ENCODE results near the gene REXO1. TPM values are rescaled to one million over a fixed set of nuclear protein-coding genes. Genes with fewer than 3 reads are reported as not detected.

REXO1 gene
- total and polyA plus RNA-seq, 2 donors (not counting 1 experiment from before 2014, with no cell fraction given), result 6.1 to 6.8 TPM

DNA sequence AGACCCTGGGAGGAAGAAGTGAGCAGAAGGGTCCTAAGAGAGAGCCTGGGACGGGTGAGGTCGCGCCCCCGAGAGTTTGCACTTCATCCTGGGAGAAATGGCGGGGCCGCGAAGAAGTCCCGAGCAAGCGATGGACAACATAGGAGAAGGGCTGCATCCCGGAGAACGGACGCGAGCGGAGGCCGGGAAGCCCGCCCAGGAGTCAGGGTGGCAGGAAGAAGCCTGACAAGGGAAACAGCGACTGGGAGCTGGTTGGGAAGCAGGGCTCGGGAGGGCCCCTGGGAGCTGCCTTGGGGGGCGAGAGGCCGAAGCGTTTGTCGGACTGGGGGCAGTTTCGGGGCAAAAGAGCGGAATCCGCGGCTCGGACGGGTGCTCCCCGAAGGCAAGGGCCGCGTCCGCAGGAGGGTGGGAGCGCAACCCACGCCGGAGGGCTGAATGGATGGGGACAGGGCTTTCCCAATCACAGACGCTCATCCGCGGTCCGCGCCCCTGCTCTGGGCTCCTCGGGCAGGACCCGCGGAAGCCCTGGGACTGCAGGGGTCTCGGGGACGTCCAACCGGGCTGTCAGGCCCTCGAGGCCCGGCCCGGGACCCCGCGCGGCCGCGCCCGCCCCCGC is 36.5 kb upstream of the REXO1 start:
- Histone ChIP-seq H3K9me3 (ENCODE audit: control insufficient read depth, insufficient read depth, low read depth, low read length) (no peaks in the 10 kb centered on the region), H3K4me1 (ENCODE audit: control insufficient read depth, extremely low read depth, insufficient read depth, low read length) (peaks cover 7% of the 10 kb centered on the region), H3K27me3 (ENCODE audit: control insufficient read depth, insufficient read depth, low read length) (no peaks in the 10 kb centered on the region), H3K79me2 (ENCODE audit: control insufficient read depth, insufficient read depth, low read length) (peaks cover 46% of the 10 kb centered on the region), H2AFZ (ENCODE audit: low read length) (no peak overlapping the region), H3K4me3 (replicated peaks in 1 of 4; ENCODE audit: control extremely low read depth in 1 of 4, insufficient read depth in 1 of 4, low read depth in 3 of 4, low read length in 4 of 4) (peak overlapping the region; percentile 83 to 94 (median 85)), H3K27ac (ENCODE audit: insufficient read depth, low read length) (peak overlapping the region; percentile 88), H3K4me2 (ENCODE audit: extremely low read depth, insufficient read depth, low read length) (peak overlapping the region; percentile 98), H4K20me1 (ENCODE audit: control insufficient read depth, extremely low read depth, insufficient read depth, low read length) (peaks cover 1% of the 10 kb centered on the region), H3K9ac (ENCODE audit: insufficient read depth, low read length) (peak overlapping the region; percentile 87), H3K36me3 (ENCODE audit: control insufficient read depth, insufficient read depth, low read length) (peaks cover 4% of the 10 kb centered on the region)
- TF ChIP-seq EZH2 (IDR thresholded peaks at IDR 0.05; ENCODE audit: low read length, missing control alignments) (no peak), CTCF (conservative IDR thresholded peaks at IDR 0.05 in 1 of 2, IDR thresholded peaks at IDR 0.05 in 1 of 2; ENCODE audit: low read depth in 1 of 2, low read length in 2 of 2) (no peak)
- DNase-seq (ENCODE audit: low read depth in 2 of 2), result no peak

DNA sequence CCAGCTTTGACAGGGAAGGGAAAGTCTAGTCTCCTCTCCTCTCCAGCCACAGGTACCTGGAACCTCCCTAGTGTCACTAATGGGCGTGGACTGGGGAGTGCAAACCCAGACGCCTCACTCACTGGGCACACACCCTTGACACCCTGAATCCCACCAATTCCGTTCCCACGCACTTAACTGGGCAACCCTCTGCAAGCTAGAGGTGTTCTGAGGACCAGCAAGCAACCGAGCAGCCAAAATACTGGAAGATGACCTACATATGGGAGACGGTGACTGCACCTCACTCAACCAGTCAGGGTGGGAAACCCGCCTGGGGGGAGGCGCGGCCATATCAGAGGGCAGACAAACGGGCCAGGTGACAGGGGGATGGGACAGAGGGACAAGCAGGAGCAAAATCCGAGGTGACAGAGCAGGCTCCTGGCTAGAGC is 36.0 kb upstream of the REXO1 start:
- peak overlapping the region; percentile 83 to 94 (median 85) for H3K4me3 ChIP-seq (replicated peaks in 1 of 4; ENCODE audit: control extremely low read depth in 1 of 4, insufficient read depth in 1 of 4, low read depth in 3 of 4, low read length in 4 of 4)
- DNase-seq (ENCODE audit: low read depth in 2 of 2), result no peak
- TF ChIP-seq EZH2 (IDR thresholded peaks at IDR 0.05; ENCODE audit: low read length, missing control alignments) (no peak), CTCF (conservative IDR thresholded peaks at IDR 0.05 in 1 of 2, IDR thresholded peaks at IDR 0.05 in 1 of 2; ENCODE audit: low read depth in 1 of 2, low read length in 2 of 2) (no peak)
- peak overlapping the region; percentile 98 for H3K4me2 ChIP-seq (ENCODE audit: extremely low read depth, insufficient read depth, low read length)
- H3K27me3 ChIP-seq (ENCODE audit: control insufficient read depth, insufficient read depth, low read length), result no peaks in the 10 kb centered on the region
- no peak overlapping the region for H2AFZ ChIP-seq (ENCODE audit: low read length)
- peak overlapping the region; percentile 88 for H3K27ac ChIP-seq (ENCODE audit: insufficient read depth, low read length)
- H4K20me1 ChIP-seq (ENCODE audit: control insufficient read depth, extremely low read depth, insufficient read depth, low read length), result peaks cover 1% of the 10 kb centered on the region
- peak overlapping the region; percentile 87 for H3K9ac ChIP-seq (ENCODE audit: insufficient read depth, low read length)
- H3K36me3 ChIP-seq (ENCODE audit: control insufficient read depth, insufficient read depth, low read length), result peaks cover 4% of the 10 kb centered on the region
- H3K4me1 ChIP-seq (ENCODE audit: control insufficient read depth, extremely low read depth, insufficient read depth, low read length), result peaks cover 7% of the 10 kb centered on the region
- H3K9me3 ChIP-seq (ENCODE audit: control insufficient read depth, insufficient read depth, low read depth, low read length), result no peaks in the 10 kb centered on the region
- H3K79me2 ChIP-seq (ENCODE audit: control insufficient read depth, insufficient read depth, low read length), result peaks cover 46% of the 10 kb centered on the region

DNA sequence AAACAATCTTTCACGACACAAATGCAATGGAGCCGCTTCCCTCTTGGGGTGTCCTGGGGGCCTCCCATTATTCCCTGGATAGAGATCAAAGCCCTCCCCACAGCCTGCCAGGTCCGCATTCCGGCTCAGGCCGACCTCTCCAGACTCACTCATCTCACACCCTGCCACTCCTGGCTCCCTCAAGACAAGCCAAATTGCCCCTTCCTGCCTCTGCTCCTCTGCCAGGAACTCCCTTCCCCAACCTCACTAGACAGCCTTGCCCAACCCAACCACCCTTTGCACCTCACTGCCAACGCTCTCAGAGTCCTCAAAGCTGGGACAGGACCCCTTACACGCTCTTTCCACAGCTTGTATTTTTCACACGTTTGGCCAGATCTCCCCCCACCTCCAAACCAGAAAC is 35.5 kb upstream of the REXO1 start:
- Histone ChIP-seq H3K4me3 (replicated peaks in 1 of 4; ENCODE audit: control extremely low read depth in 1 of 4, insufficient read depth in 1 of 4, low read depth in 3 of 4, low read length in 4 of 4) (peak overlapping the region; percentile 83 to 94 (median 85)), H2AFZ (ENCODE audit: low read length) (no peak overlapping the region), H3K9me3 (ENCODE audit: control insufficient read depth, insufficient read depth, low read depth, low read length) (no peaks in the 10 kb centered on the region), H3K79me2 (ENCODE audit: control insufficient read depth, insufficient read depth, low read length) (peaks cover 46% of the 10 kb centered on the region), H3K27ac (ENCODE audit: insufficient read depth, low read length) (peak overlapping the region; percentile 29), H3K4me1 (ENCODE audit: control insufficient read depth, extremely low read depth, insufficient read depth, low read length) (peaks cover 7% of the 10 kb centered on the region), H3K27me3 (ENCODE audit: control insufficient read depth, insufficient read depth, low read length) (no peaks in the 10 kb centered on the region), H3K9ac (ENCODE audit: insufficient read depth, low read length) (no peak overlapping the region), H3K36me3 (ENCODE audit: control insufficient read depth, insufficient read depth, low read length) (peaks cover 4% of the 10 kb centered on the region), H4K20me1 (ENCODE audit: control insufficient read depth, extremely low read depth, insufficient read depth, low read length) (peaks cover 1% of the 10 kb centered on the region), H3K4me2 (ENCODE audit: extremely low read depth, insufficient read depth, low read length) (peak overlapping the region; percentile 98)
- no peak for DNase-seq (ENCODE audit: low read depth in 2 of 2)
- TF ChIP-seq EZH2 (IDR thresholded peaks at IDR 0.05; ENCODE audit: low read length, missing control alignments), result no peak
- no peak for TF ChIP-seq CTCF (conservative IDR thresholded peaks at IDR 0.05 in 1 of 2, IDR thresholded peaks at IDR 0.05 in 1 of 2; ENCODE audit: low read depth in 1 of 2, low read length in 2 of 2)
